NCI-H82 (cell line): Measurements from ENCODE around the gene ARHGEF25.
"Not testable (repeated sequence)": the region's sequence is repeated elsewhere in the genome, so short reads cannot be mapped to it uniquely, and the experiment has no call there.

Experiments
- DNase-seq: peaks from one replicate; lab custom pipeline; 2025; lab: John Stamatoyannopoulos, UW

ARHGEF25 gene

DNA sequence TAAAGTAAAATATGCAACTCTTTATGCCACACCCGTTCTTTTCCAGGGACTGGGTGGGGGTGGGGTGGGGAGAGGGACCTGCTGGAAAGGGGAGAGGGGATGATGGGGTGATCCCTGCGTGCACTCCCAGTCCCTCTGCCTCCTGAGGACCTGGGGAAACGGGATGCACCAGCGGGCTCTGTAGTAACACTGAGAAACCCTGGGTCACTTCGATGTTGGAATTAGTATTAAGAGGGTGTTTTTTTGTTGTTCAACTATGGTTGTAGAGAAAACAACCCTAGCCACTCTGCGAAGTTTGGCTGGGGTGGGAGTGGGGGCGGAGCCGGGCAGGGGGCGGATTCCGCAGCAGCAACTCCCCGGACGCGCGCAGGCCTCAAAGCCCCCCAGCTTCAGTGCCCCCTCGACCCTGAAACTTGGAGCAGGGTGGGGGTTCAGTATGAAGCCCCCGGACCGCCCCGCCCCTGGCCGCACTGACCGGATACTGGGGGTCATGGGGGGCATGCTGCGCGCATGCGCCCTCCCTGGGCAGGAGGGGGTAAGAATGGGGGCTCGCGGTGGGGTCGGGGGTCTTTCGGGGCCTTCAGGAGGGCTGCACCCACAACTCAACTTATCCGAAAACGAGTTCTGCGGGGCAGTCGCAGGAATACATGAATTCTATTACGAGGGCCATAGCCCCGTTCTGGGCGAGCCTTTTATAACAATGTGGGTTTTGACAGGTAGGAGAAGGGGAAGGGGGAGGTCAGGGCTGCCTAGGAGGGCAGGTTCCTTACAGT is 1.3 kb upstream of the ARHGEF25 start:
- DNase-seq, result peak; percentile 25

DNA sequence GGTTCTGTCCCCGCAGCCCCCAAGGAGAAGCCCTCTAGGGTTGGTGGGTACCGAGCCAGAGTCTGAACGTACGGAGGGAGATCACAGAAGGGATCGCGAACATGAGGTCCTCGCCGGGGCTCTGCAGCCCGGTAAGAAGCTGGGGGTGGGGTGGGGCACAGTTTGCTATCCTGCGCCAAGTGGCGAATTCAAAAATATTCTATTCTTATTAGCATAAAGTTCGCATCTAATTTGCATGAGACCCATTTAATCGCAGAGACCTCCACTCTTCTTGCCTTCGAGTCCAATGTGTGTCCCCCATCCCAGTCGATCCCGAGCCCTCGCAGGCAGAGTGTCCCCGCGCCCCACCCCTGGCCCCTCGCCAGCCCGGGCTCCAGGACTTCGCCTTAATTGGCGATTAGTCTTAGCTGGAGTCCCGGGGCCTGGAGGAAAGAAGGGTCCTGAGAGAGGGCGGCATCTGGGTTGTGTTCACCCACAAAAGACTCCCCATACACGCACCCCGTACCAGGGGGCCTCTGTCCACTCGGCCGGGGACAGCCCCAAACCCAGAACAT is 604 bp upstream of the ARHGEF25 start:
- peak; percentile 88 for DNase-seq

DNA sequence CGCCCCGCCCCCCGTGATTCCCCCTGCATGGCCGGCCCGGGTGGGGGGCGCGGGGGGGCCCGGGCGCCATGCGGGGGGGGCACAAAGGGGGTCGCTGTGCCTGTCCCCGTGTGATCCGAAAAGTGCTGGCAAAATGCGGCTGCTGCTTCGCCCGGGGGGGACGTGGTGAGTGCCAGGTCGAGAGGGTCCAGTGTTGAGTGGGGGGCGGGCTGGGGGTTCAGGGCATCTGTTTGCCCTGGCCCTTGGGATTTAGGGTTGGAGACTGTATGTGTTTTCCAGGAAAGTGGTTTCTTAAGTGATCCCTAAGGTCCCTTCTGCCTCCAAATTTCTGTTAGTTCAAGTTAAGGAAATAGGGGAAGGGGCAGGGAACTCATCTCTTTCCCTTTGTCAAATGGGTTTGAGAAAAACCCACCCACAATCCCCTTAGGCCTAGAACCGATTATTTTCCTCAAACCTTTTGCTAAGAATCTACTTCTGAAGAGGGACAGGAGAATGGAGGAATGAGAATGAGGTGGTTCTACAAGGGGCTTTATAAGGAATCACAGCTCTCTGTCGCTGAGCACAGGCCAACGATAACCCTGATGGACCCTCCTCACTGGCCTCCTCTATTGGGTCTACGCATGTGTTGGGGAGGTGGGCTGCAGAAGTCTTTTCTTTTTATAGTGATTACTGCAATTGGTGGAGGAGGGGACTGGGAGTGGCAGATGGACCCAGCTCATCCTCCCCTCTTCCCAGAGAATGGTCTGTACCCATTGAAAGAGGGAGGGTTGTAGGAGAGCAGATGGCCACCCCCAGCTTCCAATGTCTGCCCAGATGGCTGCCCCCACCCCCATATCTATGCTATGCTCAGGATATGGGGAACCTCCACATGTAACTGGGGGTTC is 834 bp downstream of the ARHGEF25 start:
- DNase-seq, result peak; percentile 95

DNA sequence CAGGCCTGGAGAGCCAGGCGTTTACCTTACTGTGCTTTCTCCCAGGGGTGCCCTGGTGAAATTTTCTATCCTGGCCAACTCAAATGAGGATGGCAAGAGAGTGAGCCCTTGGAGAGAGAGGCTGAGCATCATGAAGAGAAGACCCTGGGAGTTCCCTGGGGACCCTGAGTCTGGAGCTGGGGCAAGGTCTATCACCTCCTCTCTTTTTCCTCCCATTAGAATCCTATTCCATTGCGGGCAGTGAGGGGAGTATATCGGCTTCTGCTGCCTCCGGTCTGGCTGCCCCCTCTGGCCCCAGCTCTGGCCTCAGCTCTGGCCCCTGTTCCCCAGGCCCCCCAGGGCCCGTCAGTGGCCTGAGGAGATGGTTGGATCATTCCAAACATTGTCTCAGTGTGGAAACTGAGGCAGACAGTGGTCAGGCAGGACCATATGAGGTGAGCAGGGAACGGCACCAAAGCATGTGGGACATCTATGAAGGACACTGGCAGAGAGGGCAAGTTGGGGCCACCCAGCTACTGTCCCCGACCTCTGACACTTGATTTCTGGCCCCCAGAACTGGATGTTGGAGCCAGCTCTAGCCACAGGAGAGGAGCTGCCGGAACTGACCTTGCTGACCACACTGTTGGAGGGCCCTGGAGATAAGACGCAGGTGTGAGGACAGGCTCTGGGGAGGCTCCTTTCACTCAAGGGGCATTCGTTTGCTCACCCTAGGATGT is 1.6 kb downstream of the ARHGEF25 start:
- peak; percentile 91 for DNase-seq

DNA sequence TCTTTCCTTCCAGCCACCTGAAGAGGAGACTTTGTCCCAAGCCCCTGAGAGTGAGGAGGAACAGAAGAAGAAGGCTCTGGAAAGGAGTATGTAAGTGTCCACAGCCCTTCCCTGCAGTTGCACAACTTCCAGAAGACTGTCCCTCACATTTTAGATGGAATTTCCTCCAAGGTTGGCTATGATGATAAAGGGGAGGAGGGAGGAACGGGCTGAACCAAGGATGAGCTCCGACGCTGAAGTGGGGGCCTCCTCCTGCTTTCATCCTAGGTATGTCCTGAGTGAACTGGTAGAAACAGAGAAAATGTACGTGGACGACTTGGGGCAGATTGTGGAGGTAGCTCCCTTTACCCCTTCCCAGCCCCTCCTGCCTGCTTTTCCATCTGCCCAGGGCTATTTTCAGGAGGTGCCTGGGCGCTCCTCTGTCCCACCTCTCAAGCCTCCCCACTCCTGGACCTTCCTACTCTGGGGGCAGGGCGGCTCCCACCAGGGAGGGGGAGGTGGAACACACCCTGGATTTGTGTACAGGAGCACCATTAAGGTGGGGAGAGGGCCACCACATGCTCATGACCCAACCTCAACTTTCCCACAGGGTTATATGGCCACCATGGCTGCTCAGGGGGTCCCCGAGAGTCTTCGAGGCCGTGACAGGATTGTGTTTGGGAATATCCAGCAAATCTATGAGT is 2.3 kb downstream of the ARHGEF25 start:
- DNase-seq, result no peak

- peak; percentile 68 for DNase-seq
These were observed 3.1 kb downstream of the ARHGEF25 start for GRCh38 chr12:57614178-57614947.

- DNase-seq, result no peak
These were observed 3.8 kb downstream of the ARHGEF25 start for GRCh38 chr12:57614948-57615500.

DNA sequence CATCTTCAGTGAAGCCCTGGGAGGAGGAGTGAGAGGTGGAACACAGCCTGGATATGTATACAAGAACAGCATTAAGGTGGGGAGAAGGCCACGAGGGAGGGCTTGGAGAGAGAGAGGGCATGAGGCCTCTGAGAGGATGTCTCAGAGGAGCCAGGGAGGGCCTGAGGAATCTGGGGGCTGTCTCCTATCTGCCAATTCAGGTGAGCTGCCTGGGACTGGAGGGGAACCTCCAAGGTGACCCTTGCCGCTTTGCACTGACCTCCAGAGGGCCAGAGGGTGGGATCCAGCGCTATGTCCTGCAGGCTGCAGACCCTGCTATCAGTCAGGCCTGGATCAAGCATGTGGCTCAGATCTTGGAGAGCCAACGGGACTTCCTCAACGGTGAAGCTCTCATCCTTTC is 4.4 kb downstream of the ARHGEF25 start:
- no peak for DNase-seq

DNA sequence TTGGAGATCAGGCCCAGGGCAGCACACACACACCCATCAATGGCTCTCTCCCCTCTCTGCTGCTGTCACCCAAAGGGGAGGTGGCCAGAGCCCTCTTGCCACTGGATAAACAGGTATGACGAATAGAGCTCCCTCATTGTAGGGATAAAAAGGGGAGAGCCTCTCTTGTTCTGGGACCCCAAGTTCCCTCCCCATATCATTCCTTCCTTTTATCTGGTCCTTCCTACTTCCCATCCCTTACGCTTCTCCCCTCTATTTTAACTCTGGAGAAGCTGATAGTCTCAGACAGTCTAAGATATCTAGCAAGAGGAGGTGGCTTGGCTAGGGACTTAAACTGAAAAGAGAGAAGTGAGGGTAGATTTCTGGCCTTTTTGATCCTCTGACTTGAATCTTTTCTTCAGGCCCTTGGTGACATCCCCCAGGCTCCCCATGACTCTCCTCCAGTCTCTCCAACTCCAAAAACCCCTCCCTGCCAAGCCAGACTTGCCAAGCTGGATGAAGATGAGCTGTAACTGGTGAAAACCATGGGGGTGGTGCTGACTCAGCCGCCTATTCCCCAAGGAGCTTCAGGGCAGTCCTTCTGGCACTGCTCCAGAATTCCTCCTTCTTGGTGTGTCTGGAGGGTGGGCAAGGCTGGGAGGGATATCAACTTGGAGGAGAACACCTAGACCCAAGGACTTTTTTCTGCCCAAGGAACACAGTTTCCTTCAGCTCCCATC is 5.3 kb downstream of the ARHGEF25 start:
- peak; percentile 72 for DNase-seq

- DNase-seq, result no peak
These were observed 6.7 kb downstream of the ARHGEF25 start for GRCh38 chr12:57617942-57618341.

DNA sequence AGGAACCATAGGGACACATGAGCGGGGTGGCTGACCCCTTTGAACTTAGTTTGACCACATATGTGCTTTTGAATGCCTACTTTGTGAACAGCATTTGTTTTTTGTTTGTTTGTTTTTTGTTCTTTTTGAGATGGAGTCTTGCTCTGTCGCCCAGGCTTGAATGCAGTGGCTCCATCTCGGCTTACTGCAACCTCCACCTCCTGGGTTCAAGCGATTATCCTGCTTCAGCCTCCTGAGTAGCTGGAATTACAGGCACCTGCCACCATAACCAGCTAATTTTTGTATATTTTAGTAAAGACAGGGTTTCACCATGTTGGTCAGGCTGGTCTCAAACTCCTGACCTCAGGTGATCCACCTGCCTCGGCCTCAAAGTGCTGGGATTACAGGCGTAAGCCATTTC is 7.2 kb downstream of the ARHGEF25 start:
- DNase-seq, result not testable (repeated sequence)

- DNase-seq, result no peak
These were observed 7.8 kb downstream of the ARHGEF25 start for GRCh38 chr12:57618966-57619433.

GRCh38 chr12:57619434-57620244 is 8.4 kb downstream of the ARHGEF25 start:
- DNase-seq, result peak; percentile 81

GRCh38 chr12:57620245-57620935 is 9.2 kb downstream of the ARHGEF25 start:
- no peak for DNase-seq

DNA sequence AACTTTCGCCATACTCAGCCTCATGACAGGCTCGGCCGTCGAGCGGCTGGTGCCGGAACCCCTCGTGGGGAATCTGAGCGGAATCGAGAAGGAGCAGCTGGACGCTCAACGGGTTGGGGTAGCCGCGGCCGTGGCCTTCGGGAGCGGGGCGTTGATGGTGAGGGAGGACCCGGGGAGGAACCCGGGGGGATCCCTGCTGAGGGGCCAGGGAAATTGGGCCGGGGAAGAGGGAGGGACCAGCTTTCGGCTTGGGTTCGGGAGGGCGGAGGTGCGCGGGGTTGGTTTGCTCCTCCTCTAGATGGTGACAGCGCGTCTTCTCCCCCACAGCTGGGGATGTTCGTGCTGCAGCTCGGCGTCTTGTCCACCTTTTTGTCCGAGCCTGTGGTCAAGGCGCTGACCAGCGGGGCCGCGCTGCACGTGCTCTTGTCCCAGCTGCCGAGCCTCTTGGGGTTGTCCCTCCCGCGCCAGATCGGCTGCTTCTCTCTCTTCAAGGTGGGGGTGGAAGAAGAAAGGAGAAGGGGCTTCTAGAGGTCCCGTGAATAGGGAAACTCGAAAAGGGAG is 9.8 kb downstream of the ARHGEF25 start:
- DNase-seq, result no peak

DNA sequence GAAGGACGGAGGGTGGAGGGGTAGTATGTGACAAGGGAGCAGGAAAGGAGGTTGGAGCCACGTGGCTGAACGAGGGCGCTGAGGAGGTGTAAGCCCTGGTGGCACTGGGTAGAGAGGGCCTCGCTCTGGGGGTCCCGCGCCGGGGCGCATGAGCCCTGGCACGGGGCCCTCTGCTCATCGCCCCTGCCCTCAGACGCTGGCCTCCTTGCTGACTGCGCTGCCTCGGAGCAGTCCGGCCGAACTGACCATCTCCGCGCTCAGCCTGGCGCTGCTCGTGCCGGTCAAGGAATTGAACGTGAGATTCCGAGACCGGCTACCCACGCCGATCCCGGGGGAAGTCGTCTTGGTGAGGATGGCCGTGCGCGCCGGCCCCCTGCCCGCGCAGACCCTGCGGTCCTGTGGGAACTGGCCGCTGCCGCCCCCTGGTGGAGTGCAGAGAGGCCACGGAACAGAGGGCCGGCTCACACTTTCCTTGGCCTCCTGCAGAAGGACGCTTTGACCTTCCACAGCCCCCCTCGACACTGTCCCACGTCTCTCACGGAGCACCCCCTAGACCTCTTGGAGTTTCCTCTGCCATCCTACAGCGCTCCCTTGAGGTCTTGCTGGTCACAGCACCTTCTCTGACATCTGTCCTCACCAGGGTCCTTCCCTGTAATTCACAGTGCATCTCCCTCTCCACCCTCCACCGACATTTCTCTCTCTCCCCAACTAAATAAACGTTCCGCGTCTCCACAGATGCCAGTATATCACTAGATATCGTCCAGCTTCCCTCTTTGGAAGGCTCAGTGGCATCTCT is 10.5 kb downstream of the ARHGEF25 start:
- DNase-seq, result peak; percentile 78
